SK-N-MC (cell line): Measurements from ENCODE around the gene SAMD14.

ENCODE experiments used
- EZH2 ChIP-seq: fragments of 200-600 bp; sonication (generic); IDR thresholded peaks from one replicate; pipeline ENCODE4 v1.6.1; 2017; ENCODE audit warnings: antibody characterized with exemption
- POLR2AphosphoS5 ChIP-seq: IDR thresholded peaks from 2 replicates; pipeline ENCODE4 v1.6.1; 2012; ENCODE audit warnings: mild to moderate bottlenecking, low read depth, low read length, borderline replicate concordance

- TF ChIP-seq POLR2AphosphoS5: no peak; the same call in 1 of the 2 replicates
- TF ChIP-seq EZH2: no peak
Observed at GRCh38 chr17:50149417-50150353, 19.7 kb upstream of the SAMD14 start.
